ENCODE results near the gene NBAS. TPM values are rescaled to one million over a fixed set of nuclear protein-coding genes. Genes with fewer than 3 reads are reported as not detected.

Gene NBAS
- total and polyA plus RNA-seq, 2 of the 13 experiments (the other 11 are each of a cell fraction or from before 2014, with no cell fraction given): 33.6 to 58.7 TPM

DNA sequence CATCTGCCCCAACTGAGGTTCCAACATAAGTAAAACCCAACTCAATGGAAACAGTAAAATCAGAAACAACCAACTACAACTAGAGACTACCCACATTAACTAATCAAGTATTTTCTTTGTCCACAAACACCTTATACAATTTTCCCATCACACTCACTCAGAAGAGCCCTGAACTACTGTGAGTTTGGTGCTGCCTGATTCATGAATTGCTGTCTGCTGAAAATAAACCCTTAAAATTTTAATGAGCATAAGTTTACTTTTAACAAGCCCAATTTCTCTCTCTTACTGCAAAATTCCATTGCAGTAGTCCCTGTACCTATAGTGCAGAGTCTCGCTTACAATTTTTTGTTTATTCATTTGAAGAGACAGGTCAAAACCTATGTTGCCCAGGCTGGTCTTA is 203.9 kb downstream of the NBAS start:
- Histone ChIP-seq H2AFZ (ENCODE audit: low read length) (no peak overlapping the region), H3K4me1 (ENCODE audit: insufficient read depth, low read length) (peaks cover 16% of the 10 kb centered on the region), H3K79me2 (ENCODE audit: insufficient read depth, low read length) (no peaks in the 10 kb centered on the region), H3K9me3 (ENCODE audit: low read length) (no peaks in the 10 kb centered on the region), H3K36me3 (replicated peaks in 1 of 2; ENCODE audit: control insufficient read depth in 1 of 2, insufficient read depth in 2 of 2, low read length in 2 of 2) (peaks cover 12 to 31% of the 10 kb centered on the region in 2 experiments; a peak in 4 of 5 replicates), H4K20me1 (ENCODE audit: insufficient read depth, low read length) (no peaks in the 10 kb centered on the region; the same call in 1 of the 2 replicates), H3K4me3 (replicated peaks in 1 of 3; ENCODE audit: insufficient read depth in 1 of 3, low read depth in 2 of 3, low read length in 3 of 3) (no peak overlapping the region), H3K27me3 (ENCODE audit: control insufficient read depth in 1 of 2, insufficient read depth in 2 of 2, low read length in 2 of 2) (no peaks in the 10 kb centered on the region), H3K27ac (ENCODE audit: extremely low read length, insufficient read depth, low read length) (no peak overlapping the region), H3K4me2 (ENCODE audit: low read depth, low read length) (no peak overlapping the region), H3K9ac (ENCODE audit: insufficient read depth, low read depth, low read length) (no peak overlapping the region)
- FAIRE-seq (no peak), ATAC-seq (no peak), DNase-seq (ENCODE audit: low spot score) (no peak)
- POLR2A ChIA-PET: no interaction called here
- no TSS peak for BruUV-seq (replicated peaks)
- in situ Hi-C loops (cut with HindIII; ENCODE audit: extremely low pct_ligation_motif_present, low pct_unique_long_range_greater_than_20kb): no loop called here
- CTCF ChIA-PET (ENCODE audit: low intra/inter-chr PET ratio, low total read pairs): no interaction called here
- intact Hi-C loops (cut with micrococcal nuclease; ENCODE audit: unreplicated experiment): no loop called here
- TF ChIP-seq, protein P1, sequence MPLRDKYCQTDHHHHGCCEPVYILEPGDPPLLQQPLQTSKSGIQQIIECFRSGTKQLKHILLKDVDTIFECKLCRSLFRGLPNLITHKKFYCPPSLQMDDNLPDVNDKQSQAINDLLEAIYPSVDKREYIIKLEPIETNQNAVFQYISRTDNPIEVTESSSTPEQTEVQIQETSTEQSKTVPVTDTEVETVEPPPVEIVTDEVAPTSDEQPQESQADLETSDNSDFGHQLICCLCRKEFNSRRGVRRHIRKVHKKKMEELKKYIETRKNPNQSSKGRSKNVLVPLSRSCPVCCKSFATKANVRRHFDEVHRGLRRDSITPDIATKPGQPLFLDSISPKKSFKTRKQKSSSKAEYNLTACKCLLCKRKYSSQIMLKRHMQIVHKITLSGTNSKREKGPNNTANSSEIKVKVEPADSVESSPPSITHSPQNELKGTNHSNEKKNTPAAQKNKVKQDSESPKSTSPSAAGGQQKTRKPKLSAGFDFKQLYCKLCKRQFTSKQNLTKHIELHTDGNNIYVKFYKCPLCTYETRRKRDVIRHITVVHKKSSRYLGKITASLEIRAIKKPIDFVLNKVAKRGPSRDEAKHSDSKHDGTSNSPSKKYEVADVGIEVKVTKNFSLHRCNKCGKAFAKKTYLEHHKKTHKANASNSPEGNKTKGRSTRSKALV (CRISPR knock-in tag; IDR thresholded peaks at IDR 0.05): no peak
- TF ChIP-seq KLF12 (CRISPR knock-in tag; IDR thresholded peaks at IDR 0.05; ENCODE audit: borderline replicate concordance): no peak
- no peak for TF ChIP-seq ZNF230 (CRISPR knock-in tag; IDR thresholded peaks at IDR 0.05)
- TF ChIP-seq, protein P2, sequence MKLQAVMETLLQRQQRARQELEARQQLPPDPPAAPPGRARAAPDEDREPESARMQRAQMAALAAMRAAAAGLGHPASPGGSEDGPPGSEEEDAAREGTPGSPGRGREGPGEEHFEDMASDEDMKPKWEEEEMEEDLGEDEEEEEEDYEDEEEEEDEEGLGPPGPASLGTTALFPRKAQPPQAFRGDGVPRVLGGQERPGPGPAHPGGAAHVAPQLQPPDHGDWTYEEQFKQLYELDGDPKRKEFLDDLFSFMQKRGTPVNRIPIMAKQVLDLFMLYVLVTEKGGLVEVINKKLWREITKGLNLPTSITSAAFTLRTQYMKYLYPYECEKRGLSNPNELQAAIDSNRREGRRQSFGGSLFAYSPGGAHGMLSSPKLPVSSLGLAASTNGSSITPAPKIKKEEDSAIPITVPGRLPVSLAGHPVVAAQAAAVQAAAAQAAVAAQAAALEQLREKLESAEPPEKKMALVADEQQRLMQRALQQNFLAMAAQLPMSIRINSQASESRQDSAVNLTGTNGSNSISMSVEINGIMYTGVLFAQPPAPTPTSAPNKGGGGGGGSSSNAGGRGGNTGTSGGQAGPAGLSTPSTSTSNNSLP (IDR thresholded peaks at IDR 0.05; ENCODE audit: low read depth, low read length): no peak
- TF ChIP-seq ZNF282 (IDR thresholded peaks at IDR 0.05; ENCODE audit: partially characterized antibody): no peak
- TF ChIP-seq NFYB (CRISPR knock-in tag; IDR thresholded peaks at IDR 0.05): no peak
- TF ChIP-seq, protein P3, sequence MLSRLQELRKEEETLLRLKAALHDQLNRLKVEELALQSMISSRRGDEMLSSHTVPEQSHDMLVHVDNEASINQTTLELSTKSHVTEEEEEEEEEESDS (CRISPR knock-in tag; IDR thresholded peaks at IDR 0.05; ENCODE audit: borderline replicate concordance): no peak
- TF ChIP-seq REXO4 (CRISPR knock-in tag; IDR thresholded peaks at IDR 0.05; ENCODE audit: borderline replicate concordance): no peak
- TF ChIP-seq MYC (CRISPR knock-in tag; IDR thresholded peaks at IDR 0.05; ENCODE audit: borderline replicate concordance): no peak
- no peak for TF ChIP-seq TP53 (CRISPR knock-in tag; conservative IDR thresholded peaks at IDR 0.05)
- no peak for TF ChIP-seq ARHGAP35 (CRISPR knock-in tag; IDR thresholded peaks at IDR 0.05; ENCODE audit: borderline replicate concordance)
- no peak for TF ChIP-seq ZNF34 (CRISPR knock-in tag; IDR thresholded peaks at IDR 0.05; ENCODE audit: borderline replicate concordance)
- no peak for TF ChIP-seq ASH2L (IDR thresholded peaks at IDR 0.05; ENCODE audit: insufficient read length, low read depth, low read length)
- TF ChIP-seq ZNF326 (CRISPR knock-in tag; IDR thresholded peaks at IDR 0.05; ENCODE audit: borderline replicate concordance): no peak
- TF ChIP-seq GTF2F1 (IDR thresholded peaks at IDR 0.05; ENCODE audit: low read length): no peak
- no peak for TF ChIP-seq THYN1 (CRISPR knock-in tag; IDR thresholded peaks at IDR 0.05; ENCODE audit: borderline replicate concordance, low read depth)
- no peak for TF ChIP-seq ZNF224 (CRISPR knock-in tag; IDR thresholded peaks at IDR 0.05)
- TF ChIP-seq, protein P4, sequence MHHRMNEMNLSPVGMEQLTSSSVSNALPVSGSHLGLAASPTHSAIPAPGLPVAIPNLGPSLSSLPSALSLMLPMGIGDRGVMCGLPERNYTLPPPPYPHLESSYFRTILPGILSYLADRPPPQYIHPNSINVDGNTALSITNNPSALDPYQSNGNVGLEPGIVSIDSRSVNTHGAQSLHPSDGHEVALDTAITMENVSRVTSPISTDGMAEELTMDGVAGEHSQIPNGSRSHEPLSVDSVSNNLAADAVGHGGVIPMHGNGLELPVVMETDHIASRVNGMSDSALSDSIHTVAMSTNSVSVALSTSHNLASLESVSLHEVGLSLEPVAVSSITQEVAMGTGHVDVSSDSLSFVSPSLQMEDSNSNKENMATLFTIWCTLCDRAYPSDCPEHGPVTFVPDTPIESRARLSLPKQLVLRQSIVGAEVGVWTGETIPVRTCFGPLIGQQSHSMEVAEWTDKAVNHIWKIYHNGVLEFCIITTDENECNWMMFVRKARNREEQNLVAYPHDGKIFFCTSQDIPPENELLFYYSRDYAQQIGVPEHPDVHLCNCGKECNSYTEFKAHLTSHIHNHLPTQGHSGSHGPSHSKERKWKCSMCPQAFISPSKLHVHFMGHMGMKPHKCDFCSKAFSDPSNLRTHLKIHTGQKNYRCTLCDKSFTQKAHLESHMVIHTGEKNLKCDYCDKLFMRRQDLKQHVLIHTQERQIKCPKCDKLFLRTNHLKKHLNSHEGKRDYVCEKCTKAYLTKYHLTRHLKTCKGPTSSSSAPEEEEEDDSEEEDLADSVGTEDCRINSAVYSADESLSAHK (CRISPR knock-in tag; IDR thresholded peaks at IDR 0.05; ENCODE audit: borderline replicate concordance): no peak
- 94% methylated on average over 1 of the region's 1 CpG for WGBS (ENCODE audit: low lambda C conversion rate)

Data from HepG2 (cell line).